BLaER1 (cell line): ENCODE data around the gene GRK7.
A peak's percentile ranks its signal among the peaks of the same experiment; 100 is the strongest.
"Not testable (repeated sequence)": the region's sequence is repeated elsewhere in the genome, so short reads cannot be mapped to it uniquely, and the experiment has no call there.

Source experiments
- H3K27ac ChIP-seq: shearing (Covaris generic); formaldehyde crosslinking; 2 replicates; pipeline ENCODE4 v1.8.1; 2022
- H3K27me3 ChIP-seq: shearing (Covaris generic); formaldehyde crosslinking; 2 replicates; pipeline ENCODE4 v1.8.1; 2022
- H3K36me3 ChIP-seq: shearing (Covaris generic); formaldehyde crosslinking; 2 replicates; pipeline ENCODE4 v1.8.1; 2022
- H3K4me1 ChIP-seq: shearing (Covaris generic); formaldehyde crosslinking; 2 replicates; pipeline ENCODE4 v1.8.1; 2022
- H3K4me2 ChIP-seq: shearing (Covaris generic); formaldehyde crosslinking; 2 replicates; pipeline ENCODE4 v1.8.1; 2022
- H3K4me3 ChIP-seq: shearing (Covaris generic); formaldehyde crosslinking; 2 replicates; pipeline ENCODE4 v1.8.1; 2022
- H3K9ac ChIP-seq: shearing (Covaris generic); formaldehyde crosslinking; 2 replicates; pipeline ENCODE4 v1.8.1; 2022
- H3K9me3 ChIP-seq: shearing (Covaris generic); formaldehyde crosslinking; 2 replicates; pipeline ENCODE4 v1.8.1; 2022
- H4K20me1 ChIP-seq: shearing (Covaris generic); formaldehyde crosslinking; 2 replicates; pipeline ENCODE4 v1.8.1; 2022
- Cebpa-rat ChIP-seq: shearing (Covaris generic); IDR thresholded peaks from 2 replicates; pipeline ENCODE4 v1.8.1; 2022

The GRK7 gene

DNA sequence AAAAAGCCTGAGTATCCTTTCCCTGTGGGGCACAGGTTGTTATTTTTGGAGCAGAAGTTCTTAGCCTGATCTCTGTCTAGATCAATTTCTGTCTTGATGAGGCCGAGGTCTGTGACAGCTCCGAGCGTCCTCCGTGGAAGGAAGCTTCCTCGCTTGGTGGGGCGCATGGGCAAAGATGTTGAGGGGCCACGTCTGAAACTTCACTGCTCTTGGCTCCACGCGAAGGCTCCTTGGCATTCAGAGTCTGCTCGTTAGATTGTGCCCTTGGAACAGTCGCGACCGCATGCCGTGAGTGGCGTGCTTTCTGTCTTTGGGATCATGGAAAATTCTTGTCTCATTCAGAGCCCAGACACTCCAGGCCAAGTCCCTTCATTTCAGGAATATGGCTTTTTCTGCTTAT is 13.7 kb downstream of the GRK7 start:
- Histone ChIP-seq H4K20me1 (no peaks in the 10 kb centered on the region), H3K9ac (no peak overlapping the region), H3K27ac (no peak overlapping the region), H3K4me2 (no peak overlapping the region), H3K9me3 (no peaks in the 10 kb centered on the region), H3K36me3 (no peaks in the 10 kb centered on the region), H3K4me1 (no peaks in the 10 kb centered on the region), H3K27me3 (no peaks in the 10 kb centered on the region; the same call in 1 of the 2 replicates), H3K4me3 (no peak overlapping the region)
- no peak for TF ChIP-seq Cebpa-rat

DNA sequence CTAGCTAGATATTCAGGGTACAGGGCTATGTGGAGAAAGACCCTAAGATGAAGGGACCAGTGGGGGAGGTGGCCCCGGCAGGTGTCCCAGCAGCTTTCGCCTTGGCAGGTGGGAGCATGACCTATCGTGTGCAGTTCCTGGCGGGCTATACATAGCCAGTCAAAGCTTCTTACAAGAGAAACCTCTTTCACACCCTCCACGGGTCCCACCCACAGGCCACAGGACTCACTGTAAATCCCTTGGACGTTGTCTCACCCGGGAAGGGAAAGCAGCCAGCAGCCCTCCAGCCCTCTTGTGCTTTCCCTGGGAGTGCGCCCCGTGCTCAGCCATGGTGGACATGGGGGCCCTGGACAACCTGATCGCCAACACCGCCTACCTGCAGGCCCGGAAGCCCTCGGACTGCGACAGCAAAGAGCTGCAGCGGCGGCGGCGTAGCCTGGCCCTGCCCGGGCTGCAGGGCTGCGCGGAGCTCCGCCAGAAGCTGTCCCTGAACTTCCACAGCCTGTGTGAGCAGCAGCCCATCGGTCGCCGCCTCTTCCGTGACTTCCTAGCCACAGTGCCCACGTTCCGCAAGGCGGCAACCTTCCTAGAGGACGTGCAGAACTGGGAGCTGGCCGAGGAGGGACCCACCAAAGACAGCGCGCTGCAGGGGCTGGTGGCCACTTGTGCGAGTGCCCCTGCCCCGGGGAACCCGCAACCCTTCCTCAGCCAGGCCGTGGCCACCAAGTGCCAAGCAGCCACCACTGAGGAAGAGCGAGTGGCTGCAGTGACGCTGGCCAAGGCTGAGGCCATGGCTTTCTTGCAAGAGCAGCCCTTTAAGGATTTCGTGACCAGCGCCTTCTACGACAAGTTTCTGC is 15.0 kb downstream of the GRK7 start:
- no peaks in the 10 kb centered on the region for H4K20me1 ChIP-seq
- no peak overlapping the region for H3K4me2 ChIP-seq
- no peaks in the 10 kb centered on the region; the same call in 1 of the 2 replicates for H3K27me3 ChIP-seq
- no peaks in the 10 kb centered on the region for H3K4me1 ChIP-seq
- H3K36me3 ChIP-seq, result no peaks in the 10 kb centered on the region
- no peak for TF ChIP-seq Cebpa-rat
- no peak overlapping the region for H3K9ac ChIP-seq
- H3K9me3 ChIP-seq, result no peaks in the 10 kb centered on the region
- H3K4me3 ChIP-seq, result no peak overlapping the region
- no peak overlapping the region for H3K27ac ChIP-seq

- Histone ChIP-seq H3K4me1 (peaks cover 11% of the 10 kb centered on the region), H3K36me3 (no peaks in the 10 kb centered on the region), H3K9ac (no peak overlapping the region), H3K27ac (no peak overlapping the region), H4K20me1 (no peaks in the 10 kb centered on the region), H3K4me2 (no peak overlapping the region), H3K4me3 (no peak overlapping the region), H3K27me3 (no peaks in the 10 kb centered on the region; the same call in 1 of the 2 replicates), H3K9me3 (no peaks in the 10 kb centered on the region)
- no peak for TF ChIP-seq Cebpa-rat
Observed at GRCh38 chr3:141779667-141780066, 16.5 kb downstream of the GRK7 start.

GRCh38 chr3:141782386-141782932 is 19.3 kb downstream of the GRK7 start:
- Histone ChIP-seq H3K27ac (no peak overlapping the region), H3K9ac (no peak overlapping the region), H3K4me1 (peaks cover 13% of the 10 kb centered on the region), H3K4me3 (no peak overlapping the region), H4K20me1 (no peaks in the 10 kb centered on the region), H3K4me2 (no peak overlapping the region), H3K9me3 (no peaks in the 10 kb centered on the region), H3K36me3 (no peaks in the 10 kb centered on the region), H3K27me3 (no peaks in the 10 kb centered on the region; the same call in 1 of the 2 replicates)
- TF ChIP-seq Cebpa-rat, result no peak

DNA sequence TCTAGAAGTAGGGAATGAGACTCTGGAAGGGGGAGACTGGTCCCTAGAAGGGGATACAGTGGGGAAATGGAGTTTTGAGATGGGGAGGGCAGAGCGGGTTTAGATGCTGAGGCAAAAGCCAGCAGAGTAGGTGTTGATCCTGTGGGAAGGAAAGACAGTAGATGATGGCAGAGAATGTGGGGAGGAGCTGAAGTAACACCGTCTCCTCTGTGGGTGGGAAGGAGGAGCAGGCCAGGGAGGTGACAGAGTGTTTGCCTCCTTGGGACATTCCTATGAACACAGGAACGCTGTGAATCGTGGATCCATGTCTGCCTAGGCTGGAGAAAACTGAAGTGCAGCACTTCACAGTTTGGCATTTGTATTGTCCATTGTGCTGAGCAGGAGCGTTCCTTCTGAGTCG is 20.4 kb downstream of the GRK7 start:
- Histone ChIP-seq H3K27me3 (no peaks in the 10 kb centered on the region; the same call in 1 of the 2 replicates), H3K9me3 (no peaks in the 10 kb centered on the region), H3K9ac (no peak overlapping the region), H3K4me2 (peak overlapping the region; percentile 53; the same call in 1 of the 2 replicates), H3K36me3 (no peaks in the 10 kb centered on the region), H3K4me1 (peaks cover 13% of the 10 kb centered on the region), H3K4me3 (no peak overlapping the region), H3K27ac (no peak overlapping the region), H4K20me1 (no peaks in the 10 kb centered on the region)
- no peak for TF ChIP-seq Cebpa-rat

- no peaks in the 10 kb centered on the region for H3K36me3 ChIP-seq
- no peak overlapping the region for H3K4me3 ChIP-seq
- peak overlapping the region; percentile 12; the same call in 1 of the 2 replicates for H3K27ac ChIP-seq
- no peaks in the 10 kb centered on the region for H3K27me3 ChIP-seq
- H3K9me3 ChIP-seq, result no peaks in the 10 kb centered on the region
- H3K4me1 ChIP-seq, result peaks cover 13% of the 10 kb centered on the region
- peak overlapping the region; percentile 53 for H3K4me2 ChIP-seq
- no peak overlapping the region for H3K9ac ChIP-seq
- no peaks in the 10 kb centered on the region for H4K20me1 ChIP-seq
- TF ChIP-seq Cebpa-rat, result no peak
Observed at GRCh38 chr3:141784096-141784495, 20.9 kb downstream of the GRK7 start.

DNA sequence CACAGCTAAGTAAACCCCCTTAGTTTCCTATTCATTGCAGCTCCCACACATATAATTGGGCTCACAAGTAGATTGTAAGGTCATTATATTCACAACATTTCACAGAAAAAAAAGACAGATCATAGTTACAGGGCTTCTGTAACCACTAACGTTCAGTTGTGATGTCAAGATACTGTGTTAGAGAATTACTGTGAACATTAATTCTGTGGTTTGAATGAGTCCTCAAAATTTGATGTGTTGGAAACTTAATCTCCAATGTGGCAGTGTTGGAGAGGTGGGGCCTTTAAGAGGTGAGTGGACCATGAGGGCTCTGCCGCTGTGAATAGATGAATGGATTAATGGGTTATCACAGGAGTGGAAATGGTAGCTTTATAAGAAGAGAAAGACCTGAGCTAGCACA is 21.3 kb downstream of the GRK7 start:
- H3K36me3 ChIP-seq, result no peaks in the 10 kb centered on the region
- peaks cover 13% of the 10 kb centered on the region for H3K4me1 ChIP-seq
- H3K27me3 ChIP-seq, result no peaks in the 10 kb centered on the region
- TF ChIP-seq Cebpa-rat, result no peak
- peak overlapping the region; percentile 12; the same call in 1 of the 2 replicates for H3K27ac ChIP-seq
- H3K4me3 ChIP-seq, result no peak overlapping the region
- H3K9me3 ChIP-seq, result no peaks in the 10 kb centered on the region
- no peak overlapping the region for H3K9ac ChIP-seq
- H4K20me1 ChIP-seq, result no peaks in the 10 kb centered on the region
- H3K4me2 ChIP-seq, result peak overlapping the region; percentile 53

- H3K27me3 ChIP-seq, result no peaks in the 10 kb centered on the region
- peaks cover 13% of the 10 kb centered on the region for H3K4me1 ChIP-seq
- no peak overlapping the region for H3K9ac ChIP-seq
- no peak overlapping the region for H3K4me2 ChIP-seq
- H3K36me3 ChIP-seq, result no peaks in the 10 kb centered on the region
- H3K9me3 ChIP-seq, result no peaks in the 10 kb centered on the region
- no peak overlapping the region for H3K27ac ChIP-seq
- no peak for TF ChIP-seq Cebpa-rat
- H4K20me1 ChIP-seq, result no peaks in the 10 kb centered on the region
- no peak overlapping the region for H3K4me3 ChIP-seq
Observed at GRCh38 chr3:141788149-141788548, 24.9 kb downstream of the GRK7 start.

DNA sequence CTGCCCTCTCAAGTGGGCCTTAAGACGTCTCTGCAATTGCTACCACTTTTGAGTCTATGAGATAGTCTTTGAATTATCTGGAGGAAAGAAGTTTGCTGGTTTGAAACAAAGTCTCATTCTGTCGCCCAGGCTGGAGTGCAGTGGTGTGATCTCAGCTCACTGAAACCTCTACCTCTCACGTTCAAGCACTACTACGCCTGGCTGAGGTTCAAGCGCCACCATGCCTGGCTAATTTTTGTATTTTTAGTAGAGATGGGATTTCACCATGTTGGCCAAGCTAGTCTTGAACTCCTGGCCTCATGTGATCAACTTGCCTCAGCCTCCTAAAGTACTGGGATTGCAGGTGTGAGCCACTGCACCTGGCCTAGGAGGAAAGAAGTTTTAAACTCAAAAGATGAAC is 25.5 kb downstream of the GRK7 start:
- not testable (repeated sequence) for H3K27me3 ChIP-seq, H3K4me2 ChIP-seq, H3K9ac ChIP-seq, H3K4me3 ChIP-seq, H4K20me1 ChIP-seq, H3K27ac ChIP-seq, H3K36me3 ChIP-seq, H3K9me3 ChIP-seq
- peaks cover 15% of the 10 kb centered on the region for H3K4me1 ChIP-seq

- Histone ChIP-seq H3K4me2 (no peak overlapping the region), H3K27ac (no peak overlapping the region), H3K36me3 (no peaks in the 10 kb centered on the region), H3K27me3 (no peaks in the 10 kb centered on the region), H3K9ac (no peak overlapping the region), H4K20me1 (no peaks in the 10 kb centered on the region), H3K9me3 (no peaks in the 10 kb centered on the region), H3K4me1 (peaks cover 15% of the 10 kb centered on the region), H3K4me3 (no peak overlapping the region)
- no peak for TF ChIP-seq Cebpa-rat
Observed at GRCh38 chr3:141789281-141789680, 26.1 kb downstream of the GRK7 start.
